ENCODE data around the gene TNNC2. TPM values are rescaled to one million over a fixed set of nuclear protein-coding genes. Genes with fewer than 3 reads are reported as not detected.

The TNNC2 gene
- total RNA-seq, 1 experiment from 2014 or later = not detected

DNA sequence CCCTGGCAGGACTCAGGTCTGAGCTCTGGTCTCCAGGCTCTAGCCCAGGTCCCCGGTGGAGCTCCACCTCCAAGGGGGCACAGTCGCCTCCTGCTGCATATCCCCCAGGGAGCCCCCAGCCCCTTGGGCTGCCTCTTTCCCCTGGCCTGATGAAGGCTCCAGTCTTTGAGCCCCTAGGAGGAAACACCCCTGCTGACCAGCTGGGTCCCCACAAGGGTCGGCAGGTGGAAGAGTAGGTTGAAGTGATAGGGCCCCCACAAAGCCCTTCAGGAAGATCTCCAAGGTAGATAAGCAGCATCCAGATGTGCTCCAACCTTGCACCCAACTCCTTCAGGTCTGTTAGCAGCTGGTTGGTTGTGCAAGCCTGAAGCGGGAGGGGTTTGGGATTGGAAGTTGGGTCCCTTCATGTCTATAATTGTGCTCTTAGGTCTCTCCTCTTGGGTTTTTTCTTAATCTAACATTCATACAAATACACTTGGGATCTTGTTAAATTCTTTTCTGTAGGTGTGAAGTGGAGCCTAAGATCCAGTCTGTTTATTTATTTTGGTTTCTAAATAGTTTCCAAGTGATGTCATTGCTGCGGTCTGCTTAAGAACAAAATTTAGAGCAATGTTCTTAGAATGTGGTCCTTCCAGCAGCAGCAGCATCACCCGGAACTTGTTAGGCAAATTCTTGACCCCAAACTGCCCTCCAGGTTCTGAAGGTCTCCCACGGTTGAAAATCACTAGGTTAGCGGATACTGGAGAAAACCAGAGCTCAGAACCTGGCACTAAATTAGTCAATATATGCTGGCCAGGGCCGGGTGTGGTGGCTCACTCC is 9.5 kb downstream of the TNNC2 start:
- ChIA-PET POLR2A (interaction anchor here (0.9 to 3.6 kb wide), 9 partner anchors 9 to 757 kb away, joined by 3 to 21 read pairs (median 4); partner anchors contain the start of genes PCIF1, SNX21, SYS1 and ZSWIM1), CTCF (interaction anchor here (0.6 to 2.1 kb wide), 4 partner anchors 18 to 605 kb away, joined by 3 to 7 read pairs (median 4); no protein-coding TSS in a partner anchor)
- no peaks in the 10 kb centered on the region for H3K9me3 Mint-ChIP-seq (ENCODE audit: unreplicated experiment)
- no TSS peak for BruUV-seq (replicated peaks)
- peaks cover 35% of the 10 kb centered on the region for H3K4me1 Mint-ChIP-seq (ENCODE audit: insufficient read depth, unreplicated experiment)
- H3K4me3 Mint-ChIP-seq (ENCODE audit: unreplicated experiment) = peak overlapping the region; percentile 33
- TF ChIP-seq, protein P1, sequence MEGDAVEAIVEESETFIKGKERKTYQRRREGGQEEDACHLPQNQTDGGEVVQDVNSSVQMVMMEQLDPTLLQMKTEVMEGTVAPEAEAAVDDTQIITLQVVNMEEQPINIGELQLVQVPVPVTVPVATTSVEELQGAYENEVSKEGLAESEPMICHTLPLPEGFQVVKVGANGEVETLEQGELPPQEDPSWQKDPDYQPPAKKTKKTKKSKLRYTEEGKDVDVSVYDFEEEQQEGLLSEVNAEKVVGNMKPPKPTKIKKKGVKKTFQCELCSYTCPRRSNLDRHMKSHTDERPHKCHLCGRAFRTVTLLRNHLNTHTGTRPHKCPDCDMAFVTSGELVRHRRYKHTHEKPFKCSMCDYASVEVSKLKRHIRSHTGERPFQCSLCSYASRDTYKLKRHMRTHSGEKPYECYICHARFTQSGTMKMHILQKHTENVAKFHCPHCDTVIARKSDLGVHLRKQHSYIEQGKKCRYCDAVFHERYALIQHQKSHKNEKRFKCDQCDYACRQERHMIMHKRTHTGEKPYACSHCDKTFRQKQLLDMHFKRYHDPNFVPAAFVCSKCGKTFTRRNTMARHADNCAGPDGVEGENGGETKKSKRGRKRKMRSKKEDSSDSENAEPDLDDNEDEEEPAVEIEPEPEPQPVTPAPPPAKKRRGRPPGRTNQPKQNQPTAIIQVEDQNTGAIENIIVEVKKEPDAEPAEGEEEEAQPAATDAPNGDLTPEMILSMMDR (IDR thresholded peaks at IDR 0.05; ENCODE audit: unreplicated experiment) = no peak
- DNase-seq (ENCODE audit: unreplicated experiment) = peak; percentile 42
- H3K36me3 Mint-ChIP-seq (ENCODE audit: insufficient read depth, unreplicated experiment) = no peaks in the 10 kb centered on the region
- H3K27ac Mint-ChIP-seq (ENCODE audit: low read depth, unreplicated experiment) = peak overlapping the region; percentile 81
- intact Hi-C loops (cut with micrococcal nuclease) = no loop called here
- H3K27me3 Mint-ChIP-seq (ENCODE audit: insufficient read depth, unreplicated experiment) = peaks cover 10% of the 10 kb centered on the region

DNA sequence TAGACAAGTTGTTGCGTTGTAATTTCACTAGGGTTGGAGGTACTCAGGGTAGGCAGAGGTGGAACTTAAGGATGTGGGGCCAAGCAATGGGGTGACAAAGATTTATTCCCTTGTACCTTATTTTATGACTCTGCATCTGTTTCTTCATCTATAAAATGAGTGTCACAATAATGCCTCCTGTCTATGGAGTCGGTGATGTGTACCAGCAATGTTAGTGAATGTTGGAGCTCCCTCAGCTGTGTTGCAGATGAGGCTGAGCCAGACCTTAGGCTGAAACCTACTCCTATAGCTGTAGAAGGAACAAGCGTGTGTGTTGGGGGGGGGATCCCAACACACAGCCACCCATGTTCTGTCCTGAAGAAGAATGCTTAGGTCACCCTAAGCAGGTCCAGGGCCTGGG is 10.2 kb downstream of the TNNC2 start:
- POLR2A ChIA-PET = interaction anchor here (0.9 to 3.6 kb wide), 6 partner anchors 10 to 454 kb away, joined by 3 to 21 read pairs (median 4); partner anchors contain the start of genes SNX21, SYS1 and ZSWIM1
- intact Hi-C loops (cut with micrococcal nuclease) = no loop called here
- TF ChIP-seq, protein P1 (IDR thresholded peaks at IDR 0.05; ENCODE audit: unreplicated experiment) = no peak
- Mint-ChIP-seq H3K27ac (ENCODE audit: low read depth, unreplicated experiment) (peak overlapping the region; percentile 81), H3K4me1 (ENCODE audit: insufficient read depth, unreplicated experiment) (peaks cover 31% of the 10 kb centered on the region), H3K36me3 (ENCODE audit: insufficient read depth, unreplicated experiment) (peaks cover 3% of the 10 kb centered on the region), H3K4me3 (ENCODE audit: unreplicated experiment) (no peak overlapping the region), H3K27me3 (ENCODE audit: insufficient read depth, unreplicated experiment) (peaks cover 10% of the 10 kb centered on the region), H3K9me3 (ENCODE audit: unreplicated experiment) (no peaks in the 10 kb centered on the region)
- CTCF ChIA-PET = interaction anchor here (0.7 to 2.1 kb wide), 3 partner anchors 18 to 153 kb away, joined by 3 to 7 read pairs (median 4); no protein-coding TSS in a partner anchor
- no TSS peak for BruUV-seq (replicated peaks)
- no peak for DNase-seq (ENCODE audit: unreplicated experiment)

DNA sequence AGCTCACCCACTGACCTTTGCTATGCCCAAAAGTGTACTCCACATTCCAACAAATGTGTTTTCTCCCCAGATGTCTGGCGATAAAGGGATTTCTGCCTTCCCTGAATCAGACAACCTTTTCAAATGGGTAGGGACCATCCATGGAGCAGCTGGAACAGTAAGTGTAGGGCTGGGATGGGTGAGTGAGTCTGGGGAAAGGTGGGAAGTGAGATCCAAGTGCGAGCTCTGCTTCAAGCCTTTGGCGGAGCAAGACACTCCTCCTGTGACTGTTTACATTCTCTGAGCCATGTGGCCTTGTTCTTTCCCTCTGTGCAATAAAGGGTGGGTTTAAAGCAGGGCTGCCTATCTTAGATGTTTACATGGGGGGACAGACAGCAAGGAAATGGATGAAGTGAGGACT is 12.8 kb downstream of the TNNC2 start:
- peaks cover 31% of the 10 kb centered on the region for H3K4me1 Mint-ChIP-seq (ENCODE audit: insufficient read depth, unreplicated experiment)
- peaks cover 26% of the 10 kb centered on the region for H3K36me3 Mint-ChIP-seq (ENCODE audit: insufficient read depth, unreplicated experiment)
- intact Hi-C loops (cut with micrococcal nuclease) = no loop called here
- TF ChIP-seq, protein P1 (IDR thresholded peaks at IDR 0.05; ENCODE audit: unreplicated experiment) = no peak
- no peak for DNase-seq (ENCODE audit: unreplicated experiment)
- CTCF ChIA-PET = interaction anchor here (0.6 to 2.6 kb wide), 3 partner anchors 8 to 15 kb away, joined by 3 to 14 read pairs (median 3); no protein-coding TSS in a partner anchor
- POLR2A ChIA-PET = interaction anchor here (0.6 to 2.8 kb wide), 5 partner anchors 10 to 120 kb away, joined by 3 to 17 read pairs (median 6); partner anchors contain the start of genes DNTTIP1, PCIF1, SNX21 and WFDC3
- no TSS peak for BruUV-seq (replicated peaks)
- no peaks in the 10 kb centered on the region for H3K9me3 Mint-ChIP-seq (ENCODE audit: unreplicated experiment)
- no peaks in the 10 kb centered on the region for H3K27me3 Mint-ChIP-seq (ENCODE audit: insufficient read depth, unreplicated experiment)
- no peak overlapping the region for H3K4me3 Mint-ChIP-seq (ENCODE audit: unreplicated experiment)
- no peak overlapping the region for H3K27ac Mint-ChIP-seq (ENCODE audit: low read depth, unreplicated experiment)

DNA sequence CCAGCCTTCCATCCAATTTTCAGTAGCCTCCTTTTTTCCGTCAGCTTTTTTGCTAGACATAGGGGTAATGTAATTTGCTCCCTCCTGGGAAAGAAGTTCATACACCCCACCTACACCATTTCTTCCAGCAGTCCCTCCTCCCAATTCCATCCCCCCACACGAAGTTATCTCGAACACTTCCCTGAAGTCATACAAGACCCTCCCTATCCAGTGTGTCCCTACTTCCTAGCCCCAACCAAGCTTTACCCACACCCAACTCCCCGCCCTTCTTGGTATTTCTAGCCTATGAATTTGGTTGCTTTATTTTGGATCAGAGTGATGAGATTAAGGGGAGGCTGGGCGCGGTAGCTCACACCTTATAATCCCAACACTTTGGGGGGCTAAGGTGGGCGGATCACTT is 13.6 kb downstream of the TNNC2 start:
- no peaks in the 10 kb centered on the region for H3K27me3 Mint-ChIP-seq (ENCODE audit: insufficient read depth, unreplicated experiment)
- TF ChIP-seq, protein P1 (IDR thresholded peaks at IDR 0.05; ENCODE audit: unreplicated experiment) = no peak
- H3K4me3 Mint-ChIP-seq (ENCODE audit: unreplicated experiment) = peak overlapping the region; percentile 85
- no TSS peak for BruUV-seq (replicated peaks)
- DNase-seq (ENCODE audit: unreplicated experiment) = no peak
- peaks cover 31% of the 10 kb centered on the region for H3K4me1 Mint-ChIP-seq (ENCODE audit: insufficient read depth, unreplicated experiment)
- intact Hi-C loops (cut with micrococcal nuclease) = no loop called here
- POLR2A ChIA-PET = interaction anchor here (0.9 to 2.8 kb wide), 7 partner anchors 11 to 567 kb away, joined by 3 to 17 read pairs (median 6); partner anchors contain the start of genes DNTTIP1, PCIF1, SNX21 and WFDC3
- H3K27ac Mint-ChIP-seq (ENCODE audit: low read depth, unreplicated experiment) = peak overlapping the region; percentile 78
- CTCF ChIA-PET = interaction anchor here (0.6 to 2.6 kb wide), 7 partner anchors 9 to 43 kb away, joined by 3 to 14 read pairs (median 3); no protein-coding TSS in a partner anchor
- H3K36me3 Mint-ChIP-seq (ENCODE audit: insufficient read depth, unreplicated experiment) = peaks cover 34% of the 10 kb centered on the region
- no peaks in the 10 kb centered on the region for H3K9me3 Mint-ChIP-seq (ENCODE audit: unreplicated experiment)
